ENCODE measurements around the gene SSTR5. TPM values are rescaled to one million over a fixed set of nuclear protein-coding genes. Genes with fewer than 3 reads are reported as not detected.

Gene SSTR5
- total and polyA plus RNA-seq, 11 donors = 0.22 to 20.1 (median 3.6) TPM

GRCh38 chr16:1077877-1078578 lies 5.5 kb downstream of the SSTR5 start:
- TF ChIP-seq POLR2A (IDR thresholded peaks at IDR 0.05) (no peak), CTCF (IDR thresholded peaks at IDR 0.05) (no peak)
- ATAC-seq (no peak), DNase-seq (no peak)
- H3K27me3 ChIP-seq = peaks cover 23 to 87% (median 36%) of the 10 kb centered on the region in 9 donors
- 61 to 75% (median 68%) methylated on average over 6 to 36 of the region's 36 CpGs for WGBS, 4 donors
- no peaks in the 10 kb centered on the region for H3K36me3 ChIP-seq
- no peaks in the 10 kb centered on the region for H3K9me3 ChIP-seq
- intact Hi-C loops (cut with DNase I) = loop anchor here in 1 of 10 donors (2.0 kb wide), 1 partner anchor 23 kb away; no protein-coding TSS in a partner anchor
- no peak overlapping the region for H3K4me3 ChIP-seq
- no peak overlapping the region for H3K27ac ChIP-seq
- H3K4me1 ChIP-seq = peaks cover 0 to 5% (median 0%) of the 10 kb centered on the region in 12 donors

- WGBS, 4 donors = 48 to 59% (median 54%) methylated on average over 14 to 28 of the region's 28 CpGs
- TF ChIP-seq POLR2A (IDR thresholded peaks at IDR 0.05) (no peak), CTCF (IDR thresholded peaks at IDR 0.05) (no peak)
- Histone ChIP-seq H3K4me1 (peaks cover 0 to 3% (median 0%) of the 10 kb centered on the region in 12 donors), H3K27me3 (peaks cover 20 to 88% (median 31%) of the 10 kb centered on the region in 9 donors), H3K4me3 (no peak overlapping the region), H3K36me3 (no peaks in the 10 kb centered on the region), H3K27ac (no peak overlapping the region), H3K9me3 (no peaks in the 10 kb centered on the region)
- ATAC-seq (no peak), DNase-seq (no peak)
- intact Hi-C loops (cut with DNase I) = loop anchor here in 1 of 10 donors (2.0 kb wide), 1 partner anchor 22 kb away; no protein-coding TSS in a partner anchor
Measured at GRCh38 chr16:1078579-1079021, 6.1 kb downstream of the SSTR5 start.

- Histone ChIP-seq H3K9me3 (peaks cover 0 to 5% (median under 1%) of the 10 kb centered on the region in 12 donors), H3K27ac (no peak overlapping the region), H3K4me1 (no peaks in the 10 kb centered on the region), H3K36me3 (no peaks in the 10 kb centered on the region), H3K27me3 (peaks cover 17 to 86% (median 28%) of the 10 kb centered on the region in 9 donors), H3K4me3 (no peak overlapping the region)
- TF ChIP-seq CTCF (IDR thresholded peaks at IDR 0.05) = no peak
- no peak for TF ChIP-seq POLR2A (IDR thresholded peaks at IDR 0.05)
- WGBS, 4 donors = 95 to 96% (median 96%) methylated on average over 42 to 43 of the region's 43 CpGs
- DNase-seq (no peak), ATAC-seq (no peak)
- intact Hi-C loops (cut with DNase I) = loop anchor here in 1 of 10 donors (2.0 kb wide), 1 partner anchor 21 kb away; no protein-coding TSS in a partner anchor
Measured at GRCh38 chr16:1079341-1079740, 6.8 kb downstream of the SSTR5 start.

GRCh38 chr16:1079786-1080525 lies 7.4 kb downstream of the SSTR5 start:
- Histone ChIP-seq H3K27ac (no peak overlapping the region), H3K36me3 (no peaks in the 10 kb centered on the region), H3K4me1 (no peaks in the 10 kb centered on the region), H3K9me3 (peaks cover 0 to 12% (median 5%) of the 10 kb centered on the region in 12 donors), H3K27me3 (peaks cover 17 to 80% (median 28%) of the 10 kb centered on the region in 9 donors), H3K4me3 (no peak overlapping the region)
- TF ChIP-seq POLR2A (IDR thresholded peaks at IDR 0.05) (no peak), CTCF (IDR thresholded peaks at IDR 0.05) (no peak)
- ATAC-seq (no peak), DNase-seq (no peak)
- WGBS, 4 donors = 68 to 72% (median 70%) methylated on average over 23 to 45 of the region's 45 CpGs
- intact Hi-C loops (cut with DNase I) = loop anchor here in 1 of 10 donors (2.0 kb wide), 1 partner anchor 21 kb away; no protein-coding TSS in a partner anchor

All from heart left ventricle (tissue), 16 donors.